Upper lobe of right lung (tissue), 1 donor: ENCODE data around the gene TBC1D22A. TPM values are rescaled to one million over a fixed set of nuclear protein-coding genes. Genes with fewer than 3 reads are reported as not detected.

Experiments used
- ATAC-seq: fragments of 200-7000 bp; cut with Tn5 transposase; one replicate; pipeline ENCODE4 v1.9.1; 2020; ENCODE audit warnings: mild to moderate bottlenecking, moderate library complexity
- DNase-seq: peaks from one replicate; pipeline ENCODE4 v3.0.0-alpha.2; 2020
- H3K27ac ChIP-seq: fragments of 200-600 bp; one replicate; pipeline ENCODE4 v1.8.0; 2022
- H3K27me3 ChIP-seq: fragments of 200-600 bp; one replicate; pipeline ENCODE4 v1.8.0; 2022; ENCODE audit warnings: mild to moderate bottlenecking
- H3K36me3 ChIP-seq: fragments of 200-600 bp; one replicate; pipeline ENCODE4 v1.8.0; 2022
- H3K4me1 ChIP-seq: fragments of 200-600 bp; one replicate; pipeline ENCODE4 v1.8.0; 2022
- H3K4me3 ChIP-seq: fragments of 200-600 bp; one replicate; pipeline ENCODE4 v1.8.0; 2022; ENCODE audit warnings: mild to moderate bottlenecking
- H3K9me3 ChIP-seq: fragments of 200-600 bp; one replicate; pipeline ENCODE4 v1.8.0; 2022
- CTCF ChIP-seq: fragments of 200-600 bp; IDR thresholded peaks from one replicate; pipeline ENCODE4 v1.8.0; 2022; ENCODE audit warnings: antibody characterized with exemption
- intact Hi-C: fragments of 100-400 bp; cut with DNase I; formaldehyde crosslinking; loops from one replicate; pipeline ENCODE4 v1.11.0; 2022
- total RNA-seq: library from RNA; stranded (reverse); fragmentation: NEBNext Ultra II Directional; extraction: Animal tissue kit (Norgen Biotek cat#: 25700); gene quantifications from one replicate; pipeline ENCODE4 v1.2.1, GENCODE V29; 2021
- donor health status: DM: no; HTN: yes; CAD: no; lungs with severe emphysema.

TBC1D22A gene
- total RNA-seq, 1 donor from 2014 or later: 31.3 TPM

- Histone ChIP-seq H3K4me3 (no peak overlapping the region), H3K9me3 (no peaks in the 10 kb centered on the region), H3K27me3 (no peaks in the 10 kb centered on the region), H3K4me1 (no peaks in the 10 kb centered on the region), H3K27ac (no peak overlapping the region), H3K36me3 (no peaks in the 10 kb centered on the region)
- ATAC-seq (no peak), DNase-seq (no peak)
- TF ChIP-seq CTCF: no peak
- intact Hi-C loops: no loop called here
These were observed 369.4 kb downstream of the TBC1D22A start for GRCh38 chr22:47131632-47132427.

- no peak for TF ChIP-seq CTCF
- DNase-seq: no peak
- H3K9me3 ChIP-seq: no peaks in the 10 kb centered on the region
- no peak overlapping the region for H3K27ac ChIP-seq
- intact Hi-C loops: no loop called here
- H3K4me1 ChIP-seq: no peaks in the 10 kb centered on the region
- H3K27me3 ChIP-seq: no peaks in the 10 kb centered on the region
- no peak for ATAC-seq
- H3K4me3 ChIP-seq: no peak overlapping the region
- no peaks in the 10 kb centered on the region for H3K36me3 ChIP-seq
These were observed 370.0 kb downstream of the TBC1D22A start for GRCh38 chr22:47132428-47132825.

- Histone ChIP-seq H3K9me3 (no peaks in the 10 kb centered on the region), H3K27ac (no peak overlapping the region), H3K4me3 (no peak overlapping the region), H3K27me3 (no peaks in the 10 kb centered on the region), H3K36me3 (no peaks in the 10 kb centered on the region), H3K4me1 (no peaks in the 10 kb centered on the region)
- no peak for TF ChIP-seq CTCF
- intact Hi-C loops: no loop called here
- ATAC-seq (no peak), DNase-seq (no peak)
These were observed 370.9 kb downstream of the TBC1D22A start for GRCh38 chr22:47133061-47133969.

GRCh38 chr22:47134222-47134621 lies 371.8 kb downstream of the TBC1D22A start:
- no peaks in the 10 kb centered on the region for H3K4me1 ChIP-seq
- no peaks in the 10 kb centered on the region for H3K9me3 ChIP-seq
- no peak overlapping the region for H3K27ac ChIP-seq
- no peaks in the 10 kb centered on the region for H3K36me3 ChIP-seq
- H3K27me3 ChIP-seq: no peaks in the 10 kb centered on the region
- no peak for ATAC-seq
- no peak for DNase-seq
- intact Hi-C loops: no loop called here
- no peak overlapping the region for H3K4me3 ChIP-seq
- no peak for TF ChIP-seq CTCF

GRCh38 chr22:47135338-47135737 lies 372.9 kb downstream of the TBC1D22A start:
- H3K4me3 ChIP-seq: no peak overlapping the region
- H3K27ac ChIP-seq: no peak overlapping the region
- no peaks in the 10 kb centered on the region for H3K27me3 ChIP-seq
- intact Hi-C loops: no loop called here
- H3K36me3 ChIP-seq: no peaks in the 10 kb centered on the region
- TF ChIP-seq CTCF: no peak
- no peak for ATAC-seq
- no peaks in the 10 kb centered on the region for H3K4me1 ChIP-seq
- no peak for DNase-seq
- H3K9me3 ChIP-seq: no peaks in the 10 kb centered on the region
